Upper lobe of left lung (tissue), 6 donors: ENCODE data around the gene RPUSD2. TPM values are rescaled to one million over a fixed set of nuclear protein-coding genes. Genes with fewer than 3 reads are reported as not detected.

Experiments
- ATAC-seq, 2 donors: fragments of 200-7000 bp; cut with Tn5 transposase; one replicate each; pipeline ENCODE4 v1.9.1; 2022; ENCODE audit warnings: mild to moderate bottlenecking in 2 of 2, moderate library complexity in 2 of 2; ENCODE audit not compliant: low FRiP score in 2 of 2
- DNase-seq, 2 donors: peaks; one replicate each; pipeline ENCODE4 v3.0.0-alpha.2; 2019 to 2020
- H3K27ac ChIP-seq, 4 donors: fragments of 200-600 bp; sonication (generic); one replicate each; pipeline ENCODE4 v1.5.1; 2016 to 2019
- H3K27me3 ChIP-seq, 4 donors: fragments of 200-600 bp; sonication (generic); one replicate each; pipeline ENCODE4 v1.5.1; 2017 to 2019
- H3K36me3 ChIP-seq, 4 donors: fragments of 200-600 bp; sonication (generic); one replicate each; pipeline ENCODE4 v1.5.1; 2016 to 2019
- H3K4me1 ChIP-seq, 4 donors: fragments of 200-600 bp; sonication (generic); one replicate each; pipeline ENCODE4 v1.5.1; 2018 to 2019
- H3K4me3 ChIP-seq, 4 donors: fragments of 200-600 bp; sonication (generic); one replicate each; pipeline ENCODE4 v1.5.1; 2017 to 2019; ENCODE audit warnings: mild to moderate bottlenecking in 2 of 4, moderate library complexity in 1 of 4
- H3K9me3 ChIP-seq, 4 donors: fragments of 200-600 bp; sonication (generic); one replicate each; pipeline ENCODE4 v1.5.1; 2018 to 2019
- CTCF ChIP-seq, 6 experiments: fragments of 450-650 bp in 4 of 6; fragments of 200-600 bp in 2 of 6; sonication (generic) in 2 of 6; IDR thresholded peaks; one replicate each; pipeline ENCODE4 v1.5.1; 2016 to 2019; ENCODE audit warnings: antibody characterized with exemption in 6 of 6
- EP300 ChIP-seq, 4 donors: sonication (generic); formaldehyde crosslinking; IDR thresholded peaks; one replicate each; pipeline ENCODE4 v1.5.1; 2017; ENCODE audit warnings: antibody characterized with exemption in 4 of 4, control low read depth in 2 of 4
- POLR2A ChIP-seq, 4 donors: fragments of 450-650 bp; IDR thresholded peaks; one replicate each; pipeline ENCODE4 v1.5.1; 2016 to 2017; ENCODE audit warnings: antibody characterized with exemption in 4 of 4, mild to moderate bottlenecking in 2 of 4
- POLR2AphosphoS5 ChIP-seq, 2 donors: sonication (generic); formaldehyde crosslinking; IDR thresholded peaks; one replicate each; pipeline ENCODE4 v1.5.1; 2017; ENCODE audit warnings: antibody characterized with exemption in 2 of 2
- WGBS, 2 donors: methylation state at CpG; one replicate each; pipeline ENCODE4 v1.1.5; 2017 to 2018; 5-methylcytosine and 5-hydroxymethylcytosine counted together
- total RNA-seq, 6 donors: library from RNA; depleted of rRNA in 4 of 6; stranded (reverse); fragments of >200 nt in 4 of 6; gene quantifications; one replicate each; pipeline versions ENCODE4 v1.1.0 to v1.2.1, GENCODE V29; 2016 to 2021
- donor health status: DM: no; HTN: no; CAD: no; lungs with moderate emphysema.
- donor health status: DM: no; HTN: yes; CAD: no; lungs with severe emphysema.

RPUSD2 gene
- total RNA-seq, 6 donors from 2014 or later = 3.1 to 11.6 (median 7.8) TPM

DNA sequence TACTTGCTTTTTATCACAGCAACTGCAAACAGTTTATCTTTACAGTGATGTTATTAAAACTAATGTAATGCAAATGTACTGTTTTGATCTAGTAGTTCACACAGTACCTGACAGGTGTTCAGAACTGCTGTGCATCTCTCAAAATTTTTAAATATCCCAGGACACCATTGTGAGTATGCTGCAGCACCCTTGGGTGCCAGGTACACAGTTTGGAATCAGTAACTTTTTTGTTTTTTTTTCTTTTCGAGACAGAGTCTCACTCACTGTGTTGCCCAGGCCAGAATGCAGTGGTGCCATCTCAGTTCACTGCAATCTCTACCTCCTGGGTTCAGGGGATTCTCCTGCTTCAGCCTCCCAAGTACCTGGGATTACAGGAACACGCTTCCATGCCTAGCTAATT is 27.9 kb downstream of the RPUSD2 start:
- no peak for ATAC-seq
- Histone ChIP-seq H3K4me1 (peaks cover 8 to 11% (median 10%) of the 10 kb centered on the region in 4 donors), H3K27ac (no peak overlapping the region), H3K9me3 (no peaks in the 10 kb centered on the region), H3K27me3 (no peaks in the 10 kb centered on the region), H3K36me3 (no peaks in the 10 kb centered on the region), H3K4me3 (no peak overlapping the region)
- no peak for DNase-seq
- TF ChIP-seq POLR2A (IDR thresholded peaks at IDR 0.05) = no peak
- no peak for TF ChIP-seq EP300 (IDR thresholded peaks at IDR 0.05)
- no peak for TF ChIP-seq POLR2AphosphoS5 (IDR thresholded peaks at IDR 0.05)
- TF ChIP-seq CTCF (IDR thresholded peaks at IDR 0.05) = no peak
- WGBS, 2 donors = 94 to 98% methylated on average over 2 of the region's 2 CpGs

DNA sequence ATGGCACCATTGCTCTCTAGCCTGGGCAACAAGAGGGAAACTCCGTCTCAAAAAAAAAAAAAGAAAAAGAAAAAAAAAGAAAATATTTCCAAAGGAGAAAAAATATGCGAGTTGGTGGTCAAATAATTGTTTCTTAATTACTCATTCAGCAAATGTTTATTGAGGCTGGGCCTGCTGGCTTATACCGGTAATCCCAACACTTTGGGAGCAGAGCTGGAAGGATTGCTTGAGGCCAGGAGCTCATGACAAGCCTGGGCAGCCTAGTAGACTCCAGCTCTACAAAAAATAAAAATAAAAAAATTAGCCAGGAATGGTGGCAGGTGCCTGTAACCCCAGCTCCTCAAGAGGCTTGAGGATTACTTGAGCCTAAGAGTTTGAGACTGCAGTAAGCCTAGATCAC is 29.0 kb downstream of the RPUSD2 start:
- no peak for TF ChIP-seq POLR2A (IDR thresholded peaks at IDR 0.05)
- TF ChIP-seq CTCF (IDR thresholded peaks at IDR 0.05) = no peak
- no peak for TF ChIP-seq POLR2AphosphoS5 (IDR thresholded peaks at IDR 0.05)
- TF ChIP-seq EP300 (IDR thresholded peaks at IDR 0.05) = no peak
- no peak for ATAC-seq
- 63 to 78% methylated on average over 3 of the region's 3 CpGs for WGBS, 2 donors

GRCh38 chr15:40598672-40599071 is 29.6 kb downstream of the RPUSD2 start:
- Histone ChIP-seq H3K4me1 (peaks cover 8 to 11% (median 10%) of the 10 kb centered on the region in 4 donors), H3K4me3 (no peak overlapping the region), H3K27me3 (no peaks in the 10 kb centered on the region), H3K27ac (no peak overlapping the region), H3K9me3 (no peaks in the 10 kb centered on the region), H3K36me3 (no peaks in the 10 kb centered on the region)
- ATAC-seq = no peak
- WGBS, 2 donors = 70 to 87% methylated on average over 4 of the region's 4 CpGs
- TF ChIP-seq POLR2AphosphoS5 (IDR thresholded peaks at IDR 0.05) (no peak), CTCF (IDR thresholded peaks at IDR 0.05) (no peak), POLR2A (IDR thresholded peaks at IDR 0.05) (no peak), EP300 (IDR thresholded peaks at IDR 0.05) (no peak)
- DNase-seq = no peak

More for the DNA sequence above, 29.0 kb downstream of the RPUSD2 start:
- no peak for DNase-seq
- Histone ChIP-seq H3K27me3 (no peaks in the 10 kb centered on the region), H3K9me3 (no peaks in the 10 kb centered on the region), H3K27ac (no peak overlapping the region), H3K36me3 (no peaks in the 10 kb centered on the region), H3K4me1 (peaks cover 8 to 11% (median 10%) of the 10 kb centered on the region in 4 donors), H3K4me3 (no peak overlapping the region)

DNA sequence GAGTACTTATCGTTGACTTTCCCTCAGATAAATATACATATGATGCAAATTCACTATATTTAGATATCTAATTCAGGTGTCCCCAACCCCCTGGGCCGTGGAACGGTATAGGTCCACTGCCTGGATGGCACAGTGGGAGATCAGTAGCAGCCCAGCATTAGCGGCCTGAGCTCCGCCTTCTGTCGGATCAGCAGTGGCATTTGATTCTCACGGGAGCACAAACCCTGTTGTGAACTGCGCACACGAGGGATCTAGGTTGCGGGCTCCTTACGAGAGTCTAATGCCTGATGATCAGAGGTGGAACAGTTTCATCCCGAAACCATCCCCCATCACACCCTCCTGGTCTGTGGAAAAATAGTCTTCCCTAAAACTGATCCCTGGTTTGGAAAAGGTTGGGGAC is 31.9 kb downstream of the RPUSD2 start:
- WGBS, 2 donors = 93 to 95% methylated on average over 10 to 12 of the region's 12 CpGs
- DNase-seq (no peak), ATAC-seq (no peak)
- H3K4me3 ChIP-seq = no peak overlapping the region
- no peak overlapping the region for H3K27ac ChIP-seq
- H3K27me3 ChIP-seq = no peaks in the 10 kb centered on the region
- H3K36me3 ChIP-seq = no peaks in the 10 kb centered on the region
- TF ChIP-seq CTCF (IDR thresholded peaks at IDR 0.05) = no peak
- no peak for TF ChIP-seq EP300 (IDR thresholded peaks at IDR 0.05)
- TF ChIP-seq POLR2A (IDR thresholded peaks at IDR 0.05) = no peak
- TF ChIP-seq POLR2AphosphoS5 (IDR thresholded peaks at IDR 0.05) = no peak
- no peaks in the 10 kb centered on the region for H3K9me3 ChIP-seq
- H3K4me1 ChIP-seq = no peaks in the 10 kb centered on the region

DNA sequence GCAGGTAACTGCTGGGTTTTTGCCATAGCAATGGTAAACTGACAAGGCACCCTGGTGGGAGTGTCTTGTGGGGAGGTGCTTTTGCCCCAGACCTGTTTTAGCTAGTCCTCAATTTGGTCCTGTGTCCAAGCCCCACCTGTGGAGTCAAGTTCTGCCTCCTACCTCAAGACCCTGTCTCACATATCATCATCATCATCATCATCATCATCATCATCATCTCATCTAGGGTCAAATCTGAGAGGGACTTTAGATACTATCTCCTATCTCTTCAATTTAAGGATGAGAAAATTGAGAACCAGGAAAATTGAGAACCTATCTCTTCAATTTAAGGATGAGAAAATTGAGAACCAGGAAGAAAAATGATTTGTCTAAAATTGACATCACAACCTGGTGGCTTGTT is 34.8 kb downstream of the RPUSD2 start:
- Histone ChIP-seq H3K27ac (no peak overlapping the region), H3K9me3 (no peaks in the 10 kb centered on the region), H3K4me3 (no peak overlapping the region), H3K36me3 (no peaks in the 10 kb centered on the region), H3K27me3 (no peaks in the 10 kb centered on the region), H3K4me1 (no peaks in the 10 kb centered on the region)
- ATAC-seq (no peak), DNase-seq (no peak)
- TF ChIP-seq POLR2A (IDR thresholded peaks at IDR 0.05) (no peak), EP300 (IDR thresholded peaks at IDR 0.05) (no peak), POLR2AphosphoS5 (IDR thresholded peaks at IDR 0.05) (no peak), CTCF (IDR thresholded peaks at IDR 0.05) (no peak)
